Stimulated activated CD8-positive, alpha-beta memory T cell treated with anti-CD3 and anti-CD28 coated beads, Interleukin-15, amount 100 ng/mL, for 4 hours (primary cell): ENCODE measurements around the gene GNG3.

Experiments
- DNase-seq, 2 donors: peaks; one replicate each; pipeline ENCODE4 v3.0.0-alpha.2; 2020; ENCODE audit warnings: low read depth in 2 of 2

GNG3 gene

GRCh38 chr11:62757846-62758788 is 50.6 kb downstream of the GNG3 start:
- no peak for DNase-seq
